Measurements from ENCODE around the gene C1orf35. TPM values are rescaled to one million over a fixed set of nuclear protein-coding genes. Genes with fewer than 3 reads are reported as not detected.

The C1orf35 gene
- total RNA-seq, 1 donor from 2014 or later, result 12.4 TPM

DNA sequence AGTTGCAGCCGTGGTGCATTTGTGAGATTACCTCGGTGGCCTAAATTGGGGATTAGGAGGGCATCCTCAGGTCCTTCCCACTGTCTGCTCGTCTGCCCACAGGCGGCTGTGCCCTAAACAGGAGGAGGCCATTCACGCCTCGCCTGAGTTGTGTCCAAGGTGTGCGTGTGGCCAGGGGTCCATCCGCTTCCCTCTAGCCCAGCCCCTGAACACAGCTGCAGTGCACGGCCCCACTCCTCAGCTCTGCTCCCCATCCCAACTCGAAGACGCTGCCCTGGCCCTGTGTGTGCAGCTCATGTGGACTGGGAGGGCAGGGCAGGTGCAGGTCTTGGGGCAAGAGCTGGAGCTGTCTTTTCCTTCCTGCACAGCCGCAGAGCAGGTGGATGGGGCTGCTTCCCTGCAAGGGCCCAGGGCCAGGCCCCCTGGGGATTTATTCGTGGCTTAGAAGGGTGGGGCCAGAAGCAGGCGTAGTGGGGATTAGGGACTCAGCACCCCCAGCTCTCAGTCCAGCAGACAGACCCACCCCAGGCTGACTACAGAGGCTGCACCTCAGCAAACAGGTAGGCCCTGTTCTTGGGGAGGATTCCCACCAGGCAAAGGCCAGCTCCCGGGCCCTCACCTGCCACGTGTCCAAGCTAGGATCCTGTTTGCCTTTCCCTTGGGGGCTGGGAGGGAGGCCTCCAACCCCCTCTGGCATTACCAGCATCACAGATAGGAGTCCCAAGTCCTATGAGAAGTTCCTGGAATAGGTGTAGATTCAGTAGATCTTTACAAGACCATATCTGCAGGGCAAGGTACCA, 41.3 kb upstream of the C1orf35 start:
- TF ChIP-seq, protein P1, sequence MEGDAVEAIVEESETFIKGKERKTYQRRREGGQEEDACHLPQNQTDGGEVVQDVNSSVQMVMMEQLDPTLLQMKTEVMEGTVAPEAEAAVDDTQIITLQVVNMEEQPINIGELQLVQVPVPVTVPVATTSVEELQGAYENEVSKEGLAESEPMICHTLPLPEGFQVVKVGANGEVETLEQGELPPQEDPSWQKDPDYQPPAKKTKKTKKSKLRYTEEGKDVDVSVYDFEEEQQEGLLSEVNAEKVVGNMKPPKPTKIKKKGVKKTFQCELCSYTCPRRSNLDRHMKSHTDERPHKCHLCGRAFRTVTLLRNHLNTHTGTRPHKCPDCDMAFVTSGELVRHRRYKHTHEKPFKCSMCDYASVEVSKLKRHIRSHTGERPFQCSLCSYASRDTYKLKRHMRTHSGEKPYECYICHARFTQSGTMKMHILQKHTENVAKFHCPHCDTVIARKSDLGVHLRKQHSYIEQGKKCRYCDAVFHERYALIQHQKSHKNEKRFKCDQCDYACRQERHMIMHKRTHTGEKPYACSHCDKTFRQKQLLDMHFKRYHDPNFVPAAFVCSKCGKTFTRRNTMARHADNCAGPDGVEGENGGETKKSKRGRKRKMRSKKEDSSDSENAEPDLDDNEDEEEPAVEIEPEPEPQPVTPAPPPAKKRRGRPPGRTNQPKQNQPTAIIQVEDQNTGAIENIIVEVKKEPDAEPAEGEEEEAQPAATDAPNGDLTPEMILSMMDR (IDR thresholded peaks at IDR 0.05), result no peak
- DNase-seq (no peak), ATAC-seq (no peak)
- Histone ChIP-seq H3K4me3 (no peak overlapping the region), H3K27me3 (ENCODE audit: low read depth) (no peaks in the 10 kb centered on the region), H3K4me1 (peaks cover 63% of the 10 kb centered on the region), H3K27ac (no peak overlapping the region), H3K9me3 (no peaks in the 10 kb centered on the region), H3K36me3 (peaks cover 54% of the 10 kb centered on the region)
- intact Hi-C loops (cut with DNase I), result no loop called here

DNA sequence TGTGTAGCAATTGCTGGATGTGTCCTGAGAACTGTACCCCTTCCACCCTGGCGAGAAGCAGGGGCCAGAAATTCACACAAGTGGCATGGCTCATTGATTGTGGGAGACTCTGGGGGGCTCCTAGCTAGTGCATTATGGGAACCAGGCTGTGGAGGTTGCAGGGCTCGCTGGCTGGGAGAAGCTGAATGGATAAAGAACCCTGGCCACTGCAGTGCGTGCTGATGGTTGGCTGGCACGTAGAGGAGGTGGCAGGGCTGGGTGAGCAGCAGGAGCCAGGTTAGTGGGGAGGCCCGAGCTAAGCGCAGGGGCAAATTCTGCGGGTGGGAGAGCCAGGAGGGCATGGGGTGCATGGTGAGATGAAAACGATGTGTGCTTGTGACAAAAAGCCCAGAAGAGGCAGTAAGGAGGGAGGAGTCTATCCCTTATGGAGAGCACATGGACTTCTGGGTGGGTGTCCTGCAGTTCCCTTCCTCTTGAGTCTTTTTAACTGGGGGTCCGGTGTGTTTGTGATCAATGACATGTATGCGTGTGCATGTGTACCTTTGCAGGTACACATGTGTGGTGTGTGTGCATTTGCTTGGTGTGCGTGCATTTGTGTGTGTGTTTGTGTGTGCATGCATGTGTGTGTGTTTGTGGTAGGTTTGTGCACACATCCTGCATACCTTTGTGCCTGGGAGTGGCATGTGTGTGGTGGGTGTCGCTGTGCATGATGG, 40.5 kb upstream of the C1orf35 start:
- H3K27ac ChIP-seq, result no peak overlapping the region
- intact Hi-C loops (cut with DNase I), result no loop called here
- H3K4me3 ChIP-seq, result peak overlapping the region; percentile 77

GRCh38 chr1:228142701-228143136, 39.6 kb upstream of the C1orf35 start:
- TF ChIP-seq, protein P1 (IDR thresholded peaks at IDR 0.05), result no peak

More for the DNA sequence above, 40.5 kb upstream of the C1orf35 start:
- DNase-seq (no peak), ATAC-seq (no peak)
- peaks cover 46% of the 10 kb centered on the region for H3K36me3 ChIP-seq
- H3K4me1 ChIP-seq, result peaks cover 56% of the 10 kb centered on the region
- no peaks in the 10 kb centered on the region for H3K27me3 ChIP-seq (ENCODE audit: low read depth)
- TF ChIP-seq, protein P1 (IDR thresholded peaks at IDR 0.05), result no peak
- no peaks in the 10 kb centered on the region for H3K9me3 ChIP-seq

DNA sequence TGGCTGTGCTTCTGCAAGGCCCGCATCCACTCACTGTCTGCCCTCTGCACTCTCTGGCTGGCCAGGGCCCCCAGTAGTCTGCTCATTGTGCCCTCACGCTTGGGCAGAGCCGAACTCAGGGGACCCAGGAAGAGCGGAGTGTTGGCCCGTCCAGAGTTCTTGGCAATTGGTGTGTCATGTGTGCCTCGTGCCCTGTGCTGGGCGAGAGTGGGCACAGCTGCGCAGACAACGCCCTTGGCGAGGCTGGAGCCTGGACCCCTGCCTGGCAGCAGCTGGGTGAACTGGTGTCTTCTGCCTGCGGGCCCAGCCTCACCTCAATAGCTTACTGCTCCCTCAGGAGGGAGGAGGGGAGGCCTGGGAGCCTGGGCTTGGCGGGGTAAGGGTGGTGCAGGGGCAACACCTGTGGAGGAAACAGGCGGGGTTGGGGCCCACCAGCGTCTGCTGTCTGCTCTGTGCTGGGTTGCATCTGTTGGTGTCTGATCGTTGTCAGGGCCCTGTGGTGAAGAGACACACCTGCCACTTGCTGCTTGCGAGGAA, 39.1 kb upstream of the C1orf35 start:
- intact Hi-C loops (cut with DNase I), result no loop called here
- no peak for ATAC-seq
- H3K4me1 ChIP-seq, result peaks cover 48% of the 10 kb centered on the region
- peak overlapping the region; percentile 99 for H3K27ac ChIP-seq
- H3K4me3 ChIP-seq, result peak overlapping the region; percentile 77
- H3K36me3 ChIP-seq, result peaks cover 32% of the 10 kb centered on the region
- TF ChIP-seq, protein P1 (IDR thresholded peaks at IDR 0.05), result no peak
- H3K27me3 ChIP-seq (ENCODE audit: low read depth), result no peaks in the 10 kb centered on the region
- no peak for DNase-seq
- H3K9me3 ChIP-seq, result no peaks in the 10 kb centered on the region

More at GRCh38 chr1:228142701-228143136, 39.6 kb upstream of the C1orf35 start:
- intact Hi-C loops (cut with DNase I), result no loop called here
- Histone ChIP-seq H3K27me3 (ENCODE audit: low read depth) (no peaks in the 10 kb centered on the region), H3K36me3 (peaks cover 37% of the 10 kb centered on the region), H3K4me3 (peak overlapping the region; percentile 77), H3K4me1 (peaks cover 48% of the 10 kb centered on the region), H3K9me3 (no peaks in the 10 kb centered on the region), H3K27ac (peak overlapping the region; percentile 99)
- ATAC-seq, result no peak
- no peak for DNase-seq

GRCh38 chr1:228141226-228142044, 38.3 kb upstream of the C1orf35 start:
- Histone ChIP-seq H3K27ac (peak overlapping the region; percentile 99), H3K4me1 (peaks cover 48% of the 10 kb centered on the region), H3K4me3 (peak overlapping the region; percentile 77), H3K36me3 (peaks cover 24% of the 10 kb centered on the region), H3K9me3 (no peaks in the 10 kb centered on the region), H3K27me3 (ENCODE audit: low read depth) (no peaks in the 10 kb centered on the region)
- DNase-seq (peak; percentile 55), ATAC-seq (peak in 1 of 2 donors; percentile 2)
- TF ChIP-seq, protein P1 (IDR thresholded peaks at IDR 0.05), result no peak
- intact Hi-C loops (cut with DNase I), result no loop called here
